NOMO-1 treated with DMSO at 0.1 percent for 48 hours (cell line): ENCODE data around the gene APCDD1L.

ENCODE experiments used
- DNase-seq: peaks from one replicate; lab custom pipeline; 2025; ENCODE audit not compliant: unreplicated experiment; lab: John Stamatoyannopoulos, UW

Gene APCDD1L

DNA sequence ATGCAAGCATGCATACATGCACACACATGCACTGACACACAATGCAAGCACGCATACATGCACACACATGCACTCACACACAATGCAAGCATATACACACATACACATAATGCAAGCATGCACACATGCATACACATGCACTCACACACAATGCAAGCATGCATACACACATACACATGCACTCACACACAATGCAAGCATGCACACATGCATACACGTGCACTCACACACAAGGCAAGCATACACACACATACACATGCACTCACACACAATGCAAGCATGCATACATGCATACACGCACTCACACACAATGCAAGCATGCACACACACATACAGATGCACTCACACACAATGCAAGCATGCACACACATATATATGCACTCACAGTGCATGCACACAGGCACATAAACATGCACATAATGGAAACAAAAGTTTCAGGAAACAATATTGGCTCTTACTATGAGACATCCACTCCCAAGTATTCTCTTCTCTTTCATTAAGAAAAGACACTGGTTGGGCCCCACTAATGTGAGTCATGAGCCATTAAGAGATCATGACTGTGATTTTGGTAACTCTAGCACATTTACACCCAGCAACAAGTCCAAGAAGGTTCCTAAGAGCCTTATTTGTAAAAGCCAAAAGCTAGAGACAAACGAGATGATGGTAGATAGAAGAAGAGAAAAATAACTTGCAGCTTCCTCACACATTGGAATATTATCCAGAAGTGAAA lies 22.2 kb downstream of the APCDD1L start:
- no peak for DNase-seq

GRCh38 chr20:58492074-58492718 lies 23.0 kb downstream of the APCDD1L start:
- DNase-seq = peak; percentile 72

- no peak for DNase-seq
Observed at GRCh38 chr20:58486207-58486606, 29.0 kb downstream of the APCDD1L start.

- no peak for DNase-seq
Observed at GRCh38 chr20:58485393-58485792, 29.8 kb downstream of the APCDD1L start.

DNA sequence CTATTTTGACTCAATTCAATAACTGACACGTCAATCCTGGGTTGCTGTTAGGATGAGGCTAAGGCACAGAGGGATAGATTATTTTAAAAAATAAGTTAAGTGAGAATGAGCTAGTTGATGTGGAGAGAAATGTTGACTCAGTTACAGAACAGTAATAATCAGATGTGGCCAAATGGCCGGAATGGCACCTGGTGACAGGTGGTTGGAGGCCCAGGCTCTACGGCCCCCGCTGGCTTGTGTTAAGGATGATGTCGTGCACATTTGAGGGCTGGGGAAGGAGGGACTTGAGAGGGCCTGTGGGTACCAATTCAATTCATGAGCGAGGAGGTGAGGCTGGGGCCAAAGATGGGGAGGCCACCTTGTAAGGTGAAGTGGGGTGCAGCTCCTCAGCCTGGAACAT lies 31.7 kb downstream of the APCDD1L start:
- no peak for DNase-seq

GRCh38 chr20:58483051-58483450 lies 32.1 kb downstream of the APCDD1L start:
- DNase-seq = no peak

DNA sequence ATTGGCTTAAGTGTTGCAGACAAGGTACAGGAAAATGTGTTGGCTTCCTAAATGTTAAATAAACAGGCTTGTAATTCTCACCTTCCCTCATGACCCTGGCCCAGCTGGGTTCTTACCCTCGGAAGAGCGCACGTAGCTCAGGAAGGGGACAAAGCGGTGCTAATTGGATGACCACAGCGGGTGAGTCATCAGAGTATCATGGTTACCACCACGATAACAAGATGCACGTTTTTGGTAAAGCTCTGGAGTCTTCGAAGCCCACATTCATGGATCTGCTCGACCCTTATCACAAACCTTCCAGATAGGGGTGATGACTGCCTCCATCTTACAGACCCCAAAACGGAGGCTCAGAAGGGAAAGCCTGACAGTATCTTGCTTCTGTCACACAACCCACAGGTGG lies 32.8 kb downstream of the APCDD1L start:
- no peak for DNase-seq

- peak; percentile 25 for DNase-seq
Observed at GRCh38 chr20:58481481-58482021, 33.6 kb downstream of the APCDD1L start.

DNA sequence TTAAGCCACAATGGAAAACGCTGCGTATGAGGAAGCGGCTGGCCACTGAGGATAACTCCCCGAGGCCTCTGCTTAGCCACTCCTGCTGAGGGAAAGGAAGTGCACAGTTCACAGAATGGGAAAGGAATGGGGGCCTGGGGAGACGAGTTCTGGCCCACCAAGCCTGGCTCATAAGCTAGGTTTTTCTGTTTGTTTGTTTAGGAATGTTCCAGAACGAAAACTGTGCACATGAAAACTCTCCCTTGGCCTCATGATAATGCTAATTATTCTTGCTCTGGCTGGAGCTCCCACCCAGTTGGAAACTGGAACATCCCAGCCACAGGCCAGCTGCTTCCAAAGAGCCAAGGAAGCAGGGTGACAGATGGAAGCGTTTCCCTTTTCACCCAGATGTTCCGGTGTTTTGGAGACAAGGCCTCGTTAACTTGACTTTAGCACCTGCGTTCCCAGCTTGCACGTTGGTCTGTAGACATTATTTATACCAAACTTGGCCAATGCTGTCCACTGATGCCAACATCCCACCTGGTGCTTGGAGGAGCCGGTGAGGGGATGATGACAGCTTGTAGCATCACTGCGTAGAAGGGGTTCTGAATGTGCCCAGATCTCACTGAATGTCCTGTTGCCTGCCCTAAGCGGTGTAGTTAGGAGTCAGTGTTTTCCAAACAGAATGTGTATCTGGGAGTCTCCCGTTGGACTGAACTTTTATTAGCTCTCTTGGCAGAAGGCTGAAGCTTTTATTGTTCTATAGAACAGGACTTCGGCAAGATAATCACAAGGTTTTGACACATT lies 34.5 kb downstream of the APCDD1L start:
- no peak for DNase-seq

GRCh38 chr20:58479726-58480440 lies 35.3 kb downstream of the APCDD1L start:
- DNase-seq = no peak

DNA sequence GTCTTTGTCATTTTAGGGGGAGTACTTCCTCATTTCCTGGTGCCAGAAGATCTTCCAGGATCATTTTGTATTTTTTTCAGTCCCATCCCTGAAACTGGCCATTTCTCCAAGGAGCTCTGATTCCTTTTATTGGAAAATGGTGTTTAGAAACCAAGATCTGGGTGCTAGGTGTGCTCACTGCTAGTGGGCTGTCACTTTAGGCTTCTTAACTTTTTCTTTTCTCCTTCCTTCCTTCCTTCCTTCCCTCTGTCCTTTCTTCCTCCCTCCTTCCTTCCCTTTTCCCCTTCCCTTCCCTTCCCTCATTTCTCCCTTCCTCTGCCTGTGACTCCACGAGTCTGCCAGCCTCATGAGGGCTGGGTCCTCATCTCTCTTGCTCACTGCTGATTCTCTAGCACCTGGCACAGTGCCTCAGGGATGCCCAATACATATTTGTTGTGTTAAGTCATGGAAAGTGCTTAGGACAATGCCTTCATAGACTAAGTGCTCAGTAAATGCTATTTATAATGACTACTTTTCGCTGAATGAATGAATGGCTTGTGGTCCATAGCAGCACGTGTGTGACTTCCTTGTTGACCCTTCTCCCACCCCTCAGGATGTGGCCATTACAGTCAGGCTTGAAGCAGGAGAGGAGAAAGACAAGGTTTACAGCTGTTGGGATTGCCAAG lies 36.9 kb downstream of the APCDD1L start:
- DNase-seq = no peak

DNA sequence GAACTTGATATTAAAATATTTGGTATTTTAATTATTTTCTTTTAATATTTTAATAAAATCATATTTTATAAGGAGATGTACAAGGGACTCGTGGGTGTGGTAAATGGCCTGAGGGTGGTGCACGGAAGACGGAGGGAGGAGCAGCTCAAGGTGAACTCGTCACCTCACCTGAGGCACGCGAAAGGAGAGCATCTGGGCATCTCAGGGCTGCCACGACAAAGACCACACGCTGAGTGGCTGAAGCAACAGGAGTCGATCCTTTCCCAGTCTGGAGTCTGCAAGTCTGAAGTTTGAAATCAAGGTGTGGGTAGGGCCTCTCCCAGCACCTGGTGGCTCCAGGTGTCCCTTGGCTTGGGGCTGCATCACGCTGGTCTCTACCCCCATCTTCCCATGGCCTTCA lies 39.7 kb downstream of the APCDD1L start:
- DNase-seq = no peak

DNA sequence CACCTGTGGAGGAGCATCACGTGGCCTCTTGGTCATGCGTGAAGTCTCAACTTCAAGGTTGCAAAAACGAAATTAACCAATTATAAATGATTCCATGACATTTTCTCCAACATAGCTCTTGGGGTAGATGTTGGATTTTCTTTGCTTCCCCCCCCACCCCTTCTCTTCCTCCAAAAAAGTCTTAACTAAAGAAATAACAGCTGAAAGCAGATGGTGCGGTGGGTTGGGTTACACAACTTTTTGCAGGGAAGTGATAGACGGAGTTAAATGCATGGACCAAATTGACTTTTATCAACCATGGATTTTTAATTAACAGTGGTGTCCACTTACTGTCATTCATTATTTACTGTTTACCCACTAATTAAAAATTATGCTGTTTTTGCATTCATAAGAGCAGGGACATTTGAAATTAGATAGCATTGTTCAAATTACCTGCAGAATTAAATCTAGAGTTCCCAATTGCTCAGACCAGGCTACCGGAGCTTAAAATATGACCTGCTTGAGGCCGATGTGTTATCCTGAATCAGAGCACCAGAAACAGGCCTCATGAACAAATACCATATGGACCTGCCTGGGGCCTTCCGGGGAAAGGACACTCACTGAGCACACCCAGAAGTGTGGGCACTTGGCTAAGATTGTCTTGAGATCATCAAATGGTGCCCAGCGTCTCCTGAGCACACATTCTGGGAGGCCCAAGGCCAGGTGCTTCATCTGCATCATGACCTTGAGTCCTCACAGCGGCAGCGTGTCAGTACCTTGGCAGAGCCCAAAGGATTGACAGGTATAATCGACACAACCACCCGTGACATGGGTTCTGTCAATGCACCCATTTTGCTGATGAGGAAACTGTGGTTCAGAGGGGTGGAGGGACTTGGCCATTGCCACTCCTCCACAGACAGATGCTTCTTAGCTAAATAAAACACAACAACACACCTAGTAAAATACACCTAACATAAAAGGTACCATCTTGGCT lies 41.5 kb downstream of the APCDD1L start:
- DNase-seq = no peak

- DNase-seq = no peak
Observed at GRCh38 chr20:58472273-58473018, 42.8 kb downstream of the APCDD1L start.

DNA sequence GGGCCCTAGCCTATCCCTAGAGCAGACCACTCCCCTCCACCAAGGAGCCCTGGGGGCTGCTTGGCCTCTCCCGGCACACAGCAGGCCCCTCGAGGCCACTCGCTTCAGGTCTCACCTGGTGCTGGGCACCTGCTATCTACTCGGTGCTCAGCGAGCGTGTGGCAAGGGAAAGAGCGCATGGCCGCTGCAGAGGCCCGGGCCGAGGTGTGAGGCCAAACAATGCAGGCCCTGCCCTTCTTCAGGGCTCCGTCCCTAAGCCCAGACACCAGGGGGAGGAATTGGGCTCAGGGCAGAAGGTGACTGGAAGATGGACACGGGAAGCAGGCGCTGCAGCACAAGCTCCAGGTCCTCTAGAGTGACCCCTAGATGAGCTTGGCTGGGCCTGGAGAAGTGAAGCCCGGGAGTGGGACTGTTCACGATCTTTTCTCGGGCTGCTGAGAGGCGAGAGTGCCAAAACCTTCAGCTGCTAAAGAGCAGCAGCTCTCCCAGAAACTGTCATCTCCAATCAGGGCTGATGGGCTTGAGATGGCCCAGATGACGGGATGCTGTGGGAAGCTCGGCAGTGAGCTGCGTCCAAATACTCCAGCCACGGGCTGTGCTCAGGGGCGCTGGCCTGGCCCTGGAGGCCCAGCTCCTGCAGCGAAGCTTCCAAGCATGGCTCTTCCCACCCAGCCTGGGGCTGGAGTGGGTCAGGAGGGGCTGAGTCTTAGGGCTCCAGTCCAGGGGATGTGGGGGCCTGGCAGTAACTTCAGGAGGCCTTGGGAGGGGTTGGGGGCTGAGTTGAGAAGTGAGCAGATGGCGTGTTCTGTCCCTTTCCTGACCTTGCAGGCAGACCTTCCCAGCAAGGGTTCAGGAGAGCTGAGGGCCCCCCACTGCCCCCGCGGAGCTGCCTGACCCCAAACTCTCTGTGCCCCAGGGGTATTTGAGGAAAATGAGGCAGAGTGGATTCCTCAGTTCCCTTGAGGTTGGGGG lies 43.7 kb downstream of the APCDD1L start:
- no peak for DNase-seq

DNA sequence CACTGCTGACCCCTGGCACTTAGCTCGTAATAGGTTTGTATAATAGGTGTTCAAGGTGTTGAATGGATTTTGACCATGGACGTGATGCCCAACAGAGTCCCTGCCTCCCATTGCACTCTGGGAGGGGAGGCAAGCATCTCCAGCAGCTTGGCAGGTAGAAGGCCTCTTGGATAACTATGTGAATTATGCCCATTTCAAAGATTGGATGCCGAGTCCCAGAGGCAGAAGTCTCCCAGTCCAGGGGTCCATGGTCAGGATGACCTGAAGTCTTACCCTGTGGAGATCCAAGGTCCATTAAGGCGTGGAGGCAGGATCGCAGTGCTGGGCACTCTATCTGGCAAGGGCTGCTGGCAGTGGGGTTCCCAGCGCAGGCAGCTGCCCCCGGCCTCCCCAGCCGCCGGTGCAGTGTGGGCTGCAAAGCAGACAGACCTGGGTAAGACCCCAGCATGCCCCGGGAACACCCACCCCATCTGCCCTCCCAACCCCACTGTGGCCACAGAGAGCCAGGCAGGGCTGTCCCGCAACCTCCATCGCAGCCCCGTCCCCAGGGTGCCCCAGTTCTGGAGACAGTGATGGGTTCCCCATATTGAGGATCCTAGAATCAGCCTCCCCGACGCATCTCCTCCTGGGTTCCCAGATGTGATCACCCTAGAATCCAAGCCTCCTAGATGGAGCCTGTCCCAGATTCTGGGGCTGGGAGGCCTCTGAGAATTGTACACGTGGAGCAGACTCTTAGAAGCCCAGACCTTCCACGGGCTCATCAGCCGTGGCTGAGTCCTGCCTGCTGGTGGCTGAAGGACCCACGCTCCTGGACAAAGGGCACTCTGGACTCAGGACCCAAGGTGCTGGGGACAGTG lies 44.6 kb downstream of the APCDD1L start:
- DNase-seq = no peak

- DNase-seq = no peak
Observed at GRCh38 chr20:58469616-58470015, 45.6 kb downstream of the APCDD1L start.
